HT-29 (cell line): ENCODE results near the gene DYRK3. TPM values are rescaled to one million over a fixed set of nuclear protein-coding genes. Genes with fewer than 3 reads are reported as not detected.

Source experiments
- DNase-seq: peaks from one replicate; pipeline ENCODE4 v3.0.0-alpha.2; 2015; ENCODE audit warnings: low spot score
- total RNA-seq: library from RNA; depleted of rRNA; stranded (reverse); fragments of >200 nt; shearing (Covaris generic); gene quantifications from 2 replicates; pipeline ENCODE4 v1.2.3, GENCODE V29; 2014

DYRK3 gene
- total RNA-seq, 1 experiment from 2014 or later = 0.36 TPM

GRCh38 chr1:206683313-206683712 lies 48.0 kb downstream of the DYRK3 start:
- DNase-seq = no peak

GRCh38 chr1:206684003-206684402 lies 48.7 kb downstream of the DYRK3 start:
- DNase-seq = no peak

- DNase-seq = peak; percentile 50
Observed at GRCh38 chr1:206684478-206685333, 49.4 kb downstream of the DYRK3 start, which contains the start of gene MAPKAPK2. Gene MAPKAPK2, plus strand, starts transcription at chr1:206684905. Its CDS starts 325 bp downstream, at chr1:206685230.

GRCh38 chr1:206685334-206685768 lies 50.0 kb downstream of the DYRK3 start:
- DNase-seq = no peak

GRCh38 chr1:206685769-206686477 lies 50.6 kb downstream of the DYRK3 start:
- DNase-seq = peak; percentile 61

- DNase-seq = no peak
Observed at GRCh38 chr1:206686478-206687249, 51.3 kb downstream of the DYRK3 start.

GRCh38 chr1:206687251-206687914 lies 52.0 kb downstream of the DYRK3 start:
- DNase-seq = no peak

GRCh38 chr1:206687915-206688442 lies 52.6 kb downstream of the DYRK3 start:
- DNase-seq = no peak

- no peak for DNase-seq
Observed at GRCh38 chr1:206690516-206690915, 55.2 kb downstream of the DYRK3 start.

GRCh38 chr1:206691604-206692003 lies 56.3 kb downstream of the DYRK3 start:
- DNase-seq = no peak

GRCh38 chr1:206693029-206693428 lies 57.7 kb downstream of the DYRK3 start:
- no peak for DNase-seq

- no peak for DNase-seq
Observed at GRCh38 chr1:206693592-206693991, 58.3 kb downstream of the DYRK3 start.

- DNase-seq = no peak
Observed at GRCh38 chr1:206694171-206695124, 59.1 kb downstream of the DYRK3 start.

- DNase-seq = no peak
Observed at GRCh38 chr1:206695733-206696132, 60.4 kb downstream of the DYRK3 start.

GRCh38 chr1:206696812-206697585 lies 61.7 kb downstream of the DYRK3 start:
- DNase-seq = no peak

- no peak for DNase-seq
Observed at GRCh38 chr1:206698011-206698410, 62.7 kb downstream of the DYRK3 start.
